HuH-7 (cell line): ENCODE data around the gene UQCRC1.

Experiments
- DNase-seq: peaks from one replicate; pipeline ENCODE4 v3.0.0; 2011; ENCODE audit warnings: low spot score

UQCRC1 gene

GRCh38 chr3:48633256-48633655 lies 23.8 kb upstream of the UQCRC1 start:
- no peak for DNase-seq

DNA sequence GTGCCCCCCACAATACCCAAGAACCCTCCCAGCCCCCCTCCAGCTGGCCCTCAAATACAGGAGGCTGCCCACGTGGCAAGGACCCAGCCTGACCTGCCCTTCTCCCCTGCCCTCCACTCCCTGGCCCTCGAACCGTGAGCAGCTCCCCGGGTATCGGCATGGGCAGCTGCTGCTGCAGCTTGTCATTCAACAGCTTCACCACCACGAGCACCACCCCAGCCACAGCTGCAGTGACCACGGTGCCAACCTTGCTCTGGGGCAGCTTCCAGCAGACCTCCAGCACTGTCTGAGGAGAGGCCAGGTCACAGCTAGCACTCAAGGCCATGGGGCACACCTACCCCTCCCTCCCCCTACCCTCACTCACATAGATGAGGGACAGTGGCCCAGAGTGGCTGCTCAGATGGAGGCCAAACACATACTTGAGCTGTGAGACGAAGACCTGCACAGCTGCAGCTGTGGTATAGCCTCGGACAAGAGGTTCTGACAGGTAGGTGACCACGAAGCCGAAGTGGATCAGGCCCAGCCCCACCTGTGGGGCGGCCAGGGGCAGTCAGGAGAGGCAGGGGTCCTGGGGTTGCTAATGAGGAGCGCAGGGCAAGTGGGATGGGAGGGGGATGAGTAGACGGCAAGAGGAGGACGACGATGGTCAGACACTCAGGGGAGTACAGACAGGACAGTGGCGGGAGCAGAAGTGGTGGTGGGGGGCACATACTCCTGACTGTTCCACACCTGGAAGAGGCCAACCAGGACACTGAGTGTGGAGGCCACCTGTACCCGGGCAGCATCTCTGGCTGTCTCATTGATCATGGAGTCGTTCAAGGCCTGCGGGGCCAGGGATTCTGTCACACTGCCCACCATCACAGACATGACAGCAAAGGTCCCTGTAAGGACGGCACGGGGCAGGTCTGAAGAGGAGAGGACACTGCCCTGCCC lies 22.3 kb upstream of the UQCRC1 start:
- no peak for DNase-seq

- DNase-seq: no peak
Observed at GRCh38 chr3:48630833-48631232, 21.4 kb upstream of the UQCRC1 start.

DNA sequence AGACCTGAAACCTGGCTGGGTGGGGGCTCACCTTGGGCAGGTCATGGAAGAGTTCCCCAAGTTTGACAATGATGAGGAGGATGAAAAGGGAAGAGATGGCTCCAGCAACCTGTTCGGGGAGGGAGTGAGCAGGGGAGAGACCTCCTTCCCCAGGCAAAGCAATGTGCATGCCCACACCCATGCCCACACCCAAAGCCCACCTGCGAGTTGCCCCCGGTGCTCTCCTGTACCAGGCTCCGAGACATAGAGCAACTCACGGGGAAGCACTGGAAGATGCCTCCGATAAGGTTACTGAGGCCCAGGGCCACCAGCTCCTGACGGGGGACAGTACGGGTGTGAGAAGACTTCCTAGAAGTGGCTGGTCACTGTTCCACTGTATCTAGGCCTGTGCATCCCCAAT lies 21.0 kb upstream of the UQCRC1 start:
- DNase-seq: no peak

DNA sequence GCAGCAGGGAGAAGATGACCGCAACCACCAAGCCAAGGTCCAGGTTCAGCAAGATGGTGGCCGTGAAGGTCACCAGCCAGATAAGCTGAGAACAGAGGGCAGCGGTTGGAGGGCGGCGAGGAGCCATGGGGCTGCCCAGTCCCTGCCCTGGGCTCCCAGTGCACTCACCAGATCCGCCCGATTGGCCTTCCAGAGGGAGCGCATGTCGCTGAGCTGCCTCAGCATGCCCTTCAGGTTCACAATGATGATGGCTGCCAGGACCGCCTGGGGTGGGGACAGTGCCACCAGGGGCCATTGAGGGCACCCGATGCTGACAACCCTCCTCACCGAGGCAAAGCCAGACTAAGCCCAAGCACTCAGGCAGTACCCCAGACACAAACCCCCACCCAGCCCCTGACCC lies 20.4 kb upstream of the UQCRC1 start:
- DNase-seq: no peak

DNA sequence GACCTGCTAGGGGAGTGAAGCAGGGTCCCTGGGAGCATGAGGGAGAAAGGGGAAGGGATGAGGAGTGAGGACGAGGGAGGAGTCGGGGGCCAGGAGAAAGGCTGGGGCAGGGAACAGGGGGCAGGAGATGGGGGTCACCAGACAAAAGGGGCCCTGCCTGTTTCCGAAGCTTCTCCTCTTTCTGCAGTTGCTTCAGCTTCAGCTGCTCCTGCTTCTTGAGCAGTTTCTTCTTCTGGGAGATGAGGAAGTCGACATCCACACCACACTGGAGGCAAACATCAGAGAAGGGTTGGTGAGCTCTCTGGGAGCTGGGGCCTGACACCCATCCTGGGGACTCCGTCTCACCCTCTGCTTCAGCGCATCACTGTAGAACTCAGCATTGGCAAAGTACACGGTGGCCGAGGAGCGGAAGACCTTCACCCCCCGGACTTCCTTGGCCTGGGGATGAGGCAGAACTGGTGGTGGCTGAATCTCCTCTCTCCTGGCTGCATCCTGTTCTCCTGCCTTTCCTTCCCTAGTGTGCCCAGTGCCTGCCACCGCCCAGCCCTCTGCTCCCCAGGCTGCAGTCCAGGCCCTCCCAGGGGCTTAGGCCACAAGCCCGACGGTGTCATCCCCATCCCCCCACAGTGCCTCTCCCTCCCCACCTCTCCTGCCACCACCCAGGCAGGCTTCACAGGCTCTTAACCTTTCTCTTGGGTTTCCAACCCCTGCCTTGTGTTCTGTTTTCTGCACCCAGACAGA lies 19.0 kb upstream of the UQCRC1 start:
- no peak for DNase-seq

- DNase-seq: no peak
Observed at GRCh38 chr3:48625600-48625999, 16.2 kb upstream of the UQCRC1 start.

GRCh38 chr3:48624767-48625166 lies 15.3 kb upstream of the UQCRC1 start:
- no peak for DNase-seq

DNA sequence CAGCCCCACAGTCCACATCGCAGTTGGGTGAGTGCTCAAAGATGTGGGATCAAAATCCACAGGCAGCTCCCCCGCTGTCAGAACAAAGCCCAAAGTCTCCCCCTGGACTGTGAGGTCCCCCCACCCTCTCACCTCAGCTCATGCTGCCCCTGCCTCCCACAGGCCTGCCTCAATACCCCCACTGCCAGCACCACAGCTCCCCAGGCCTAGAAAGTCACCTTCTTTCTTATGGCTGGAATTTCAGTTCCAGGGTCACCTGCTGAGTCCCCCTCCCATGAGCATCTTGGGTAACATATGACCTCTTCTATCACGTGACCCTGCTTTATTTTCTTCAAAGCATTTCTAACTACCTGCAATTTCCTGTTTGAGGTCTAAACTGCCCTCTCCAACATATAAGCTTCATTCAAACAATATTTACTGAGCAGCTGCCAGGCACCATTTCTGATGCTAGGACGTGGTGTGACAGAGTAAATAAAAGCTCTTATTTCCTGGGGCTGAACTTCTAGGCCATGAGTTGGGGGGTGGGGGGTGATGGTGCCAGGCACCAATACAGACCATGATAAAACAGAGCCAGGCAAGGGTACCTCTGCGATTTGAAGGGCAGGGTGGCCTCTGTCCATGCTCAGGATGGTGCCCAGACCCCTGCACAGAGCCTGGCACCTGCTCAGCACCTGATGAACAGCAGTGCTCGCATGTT lies 14.6 kb upstream of the UQCRC1 start:
- no peak for DNase-seq

DNA sequence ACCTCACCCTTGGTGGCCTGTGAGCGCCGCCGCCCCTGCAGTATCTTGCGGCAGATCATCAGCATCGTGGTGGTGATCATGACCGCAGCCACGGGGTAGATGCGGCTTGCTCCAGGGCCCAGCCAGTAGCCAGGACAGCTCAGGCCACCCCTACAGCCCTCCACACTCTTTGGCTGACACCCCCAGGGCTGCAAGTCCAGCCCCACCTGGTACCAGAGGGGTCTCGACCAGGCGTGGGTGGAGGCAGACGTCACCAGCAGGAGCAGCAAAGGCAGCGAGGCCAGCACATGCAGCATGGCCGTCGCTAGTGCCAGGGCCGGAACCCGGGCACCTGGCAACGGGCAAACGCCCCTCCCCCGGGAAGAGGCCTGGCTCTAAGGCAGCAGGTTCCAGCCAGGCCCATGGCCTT lies 12.0 kb upstream of the UQCRC1 start, which contains the start of gene TMEM89:
TSS of gene TMEM89 (minus strand) at position 309 of the 409 bp plus-strand sequence. CDS start at position 296, 13 bp downstream.
- DNase-seq: no peak

DNA sequence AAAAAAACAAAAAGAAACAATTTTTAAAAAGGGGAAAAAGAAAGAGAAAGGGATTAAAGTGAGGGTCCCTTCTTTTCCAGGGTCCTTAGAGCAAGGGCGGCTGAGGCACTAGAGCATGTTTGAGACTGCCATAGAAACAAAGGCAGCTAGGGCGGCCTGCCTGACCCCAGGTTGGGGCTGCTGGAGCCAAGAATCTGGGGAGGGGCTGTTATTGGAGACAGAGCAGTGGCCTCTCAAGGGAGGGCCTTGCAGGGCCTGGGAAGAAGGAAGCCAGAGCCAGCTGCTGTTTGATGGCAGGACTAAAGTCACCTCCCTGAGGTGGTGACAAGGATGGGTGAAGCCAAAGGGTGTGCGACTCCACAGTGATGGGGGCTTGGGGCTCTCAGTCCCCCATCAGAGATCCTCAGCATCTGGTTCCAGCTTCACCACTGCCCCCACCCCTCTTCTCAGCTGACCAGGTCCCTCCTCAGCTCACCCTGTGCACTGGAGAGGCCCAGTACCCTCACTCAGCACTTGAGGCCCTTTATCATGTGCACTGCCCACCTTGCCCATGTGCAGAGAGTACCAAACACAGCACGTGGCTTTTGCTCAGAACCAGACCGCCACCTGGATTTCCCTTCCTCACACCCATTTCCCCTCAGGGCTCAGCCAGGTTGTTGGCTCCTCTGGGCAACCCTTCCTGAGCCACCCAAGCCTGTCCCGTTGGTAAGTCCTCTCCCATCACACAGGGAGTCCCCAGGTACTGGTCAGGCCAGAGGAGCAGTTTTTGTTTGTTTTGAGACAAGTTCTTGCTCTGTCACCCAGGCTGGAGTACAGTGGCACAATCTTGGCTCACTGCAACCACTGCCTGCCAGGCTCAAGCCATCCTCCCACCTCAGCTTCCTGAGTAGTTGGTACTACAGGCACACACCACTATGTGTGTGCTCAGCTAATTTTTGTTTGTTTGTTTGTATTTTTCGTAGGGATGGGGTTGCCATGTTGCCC lies 10.4 kb upstream of the UQCRC1 start:
- DNase-seq: no peak

DNA sequence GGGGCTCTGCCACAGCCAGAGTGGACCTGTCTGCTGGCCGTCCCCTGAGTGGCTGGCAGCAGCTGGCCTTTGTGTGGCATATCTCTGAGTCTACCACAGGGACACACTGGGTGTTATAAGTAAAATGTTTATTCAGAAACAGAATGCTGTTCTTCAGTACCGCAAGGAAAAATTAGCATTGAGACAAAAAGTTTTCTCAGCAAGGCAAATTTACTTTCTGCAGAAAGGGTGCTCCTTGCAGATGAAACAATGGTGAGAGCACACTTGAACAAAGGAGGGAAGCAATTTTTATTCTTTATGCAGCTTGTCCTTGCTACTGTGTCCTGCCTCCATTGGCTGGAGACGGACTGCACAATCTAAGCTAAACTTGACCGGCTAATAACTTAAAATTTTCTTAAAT lies 8.1 kb upstream of the UQCRC1 start:
- no peak for DNase-seq

DNA sequence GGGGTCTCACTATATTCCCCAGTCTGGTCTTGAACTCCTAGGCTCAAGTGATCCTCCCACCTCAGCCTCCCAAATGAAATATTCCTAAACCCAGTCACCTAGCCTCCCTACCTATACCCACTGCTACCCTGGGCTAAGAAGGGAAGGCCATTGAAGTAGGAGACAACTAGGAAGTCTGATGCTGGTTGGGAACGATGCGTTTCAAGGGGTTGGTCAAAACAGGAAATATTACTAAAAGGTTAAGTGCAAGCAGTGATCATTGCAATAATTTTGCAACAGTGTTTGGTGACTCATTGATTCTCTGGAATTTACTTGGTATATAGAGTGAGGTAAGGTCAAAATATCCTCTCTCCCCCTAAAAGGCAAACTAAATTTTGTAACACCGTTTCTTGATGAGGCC lies 4.6 kb upstream of the UQCRC1 start:
- no peak for DNase-seq

GRCh38 chr3:48612309-48612708 lies 2.9 kb upstream of the UQCRC1 start:
- DNase-seq: no peak

GRCh38 chr3:48607519-48607918 lies 1.9 kb downstream of the UQCRC1 start:
- DNase-seq: no peak

- no peak for DNase-seq
Observed at GRCh38 chr3:48601622-48601994, 7.8 kb downstream of the UQCRC1 start.

- no peak for DNase-seq
Observed at GRCh38 chr3:48600711-48601621, 8.5 kb downstream of the UQCRC1 start.

DNA sequence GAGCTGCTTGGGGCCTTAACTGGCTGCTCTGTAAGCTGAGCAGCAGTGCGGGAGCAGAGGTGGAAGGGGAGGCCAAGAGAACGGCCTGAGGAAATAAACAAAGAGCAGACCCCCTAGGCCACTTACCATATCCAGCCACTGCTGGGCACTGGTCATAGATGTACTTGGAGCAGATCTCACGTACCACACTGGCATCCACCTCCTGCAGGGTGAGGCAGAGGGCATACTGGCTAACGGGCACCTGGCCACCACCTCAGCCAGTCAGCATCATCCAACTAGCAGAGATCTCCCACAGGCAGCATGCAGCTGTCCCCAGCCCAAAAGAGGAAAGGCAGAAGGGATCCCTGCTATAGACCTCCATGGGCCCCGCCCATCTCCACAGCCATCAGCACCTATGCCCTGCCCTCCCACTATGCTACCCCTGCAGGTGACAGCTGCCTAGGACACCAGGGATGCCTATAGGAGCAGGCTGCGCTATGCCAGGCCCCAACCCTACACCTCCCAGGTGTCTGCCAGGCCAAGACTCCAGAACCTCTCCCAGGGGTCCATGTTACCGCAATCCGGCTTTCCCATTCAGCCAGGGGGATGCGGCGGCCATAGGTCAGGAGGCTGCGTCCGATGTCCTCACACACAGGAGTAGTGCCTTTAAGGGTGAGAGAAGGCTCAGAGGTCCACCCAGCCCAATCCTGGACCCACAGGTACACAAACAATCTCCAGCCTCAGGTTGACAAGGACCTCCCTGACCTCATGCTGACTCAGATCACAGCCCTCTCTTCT lies 9.7 kb downstream of the UQCRC1 start:
- DNase-seq: no peak

- DNase-seq: no peak
Observed at GRCh38 chr3:48599077-48599501, 10.4 kb downstream of the UQCRC1 start.
